GM12878 (cell line): ENCODE results near the gene ABHD17C. TPM values are rescaled to one million over a fixed set of nuclear protein-coding genes. Genes with fewer than 3 reads are reported as not detected.

Source experiments
- ATAC-seq: fragments of 200-7000 bp; cut with Tn5 transposase; 3 replicates; pipeline ENCODE4 v1.9.1; 2020; ENCODE audit warnings: mild to moderate bottlenecking, moderate library complexity
- BruUV-seq: library from RNA; stranded (reverse); fragments of 400-500 nt; replicated peaks from 2 replicates; lab custom pipeline; 2021; lab: Mats Ljungman, UMichigan
- CTCF ChIA-PET: fragments of 300-600 bp; sonication (Branson Sonifier 250); formaldehyde crosslinking; extraction: SDS; loops from one replicate; lab custom pipeline; 2021; ENCODE audit warnings: inconsistent platforms; lab: Yijun Ruan, JAX
- POLR2A ChIA-PET: fragments of 350-600 bp; formaldehyde crosslinking; extraction: SDS; loops from one replicate; lab custom pipeline; 2021; ENCODE audit warnings: inconsistent platforms; lab: Charles Lee
- RAD21 ChIA-PET: fragments of 300-600 bp; sonication (Branson Sonifier 250); formaldehyde crosslinking; loops from one replicate; lab custom pipeline; 2023; ENCODE audit warnings: antibody characterized with exemption; ENCODE audit not compliant: unreplicated experiment; lab: Charles Lee
- SMC1A ChIA-PET: fragments of 300-600 bp; sonication (Branson Sonifier 250); formaldehyde crosslinking; loops from one replicate; lab custom pipeline; 2023; ENCODE audit not compliant: unreplicated experiment, uncharacterized antibody; lab: Charles Lee
- DNase-seq: peaks from one replicate; pipeline ENCODE4 v3.0.0-alpha.2; 2011; ENCODE audit warnings: low read depth, low spot score
- FAIRE-seq: peaks from 3 replicates; lab custom pipeline; 2011; peaks lifted over from hg19 to GRCh38; lab: Jason Lieb, UNC
- H2AFZ ChIP-seq: 2 replicates; pipeline ENCODE4 v1.6.0; 2011; ENCODE audit warnings: low read depth, low read length, control low read depth; ENCODE audit not compliant: control insufficient read depth
- H3K27ac ChIP-seq: 2 replicates; pipeline ENCODE4 v1.5.1; 2011; ENCODE audit warnings: control low read depth; ENCODE audit not compliant: control insufficient read depth, insufficient read depth
- H3K27me3 ChIP-seq, 2 experiments: replicated peaks in 1 of 2; 2 replicates each; pipeline versions ENCODE4 v1.6.0 to v1.6.1; 2011; ENCODE audit warnings: low read length in 1 of 2; ENCODE audit not compliant: control insufficient read depth in 2 of 2, insufficient read depth in 2 of 2
- H3K36me3 ChIP-seq, 2 experiments: 2 replicates each; pipeline ENCODE4 v1.5.1; 2011; ENCODE audit warnings: low read length in 1 of 2; ENCODE audit not compliant: control insufficient read depth in 2 of 2, insufficient read depth in 2 of 2
- H3K4me1 ChIP-seq: 2 replicates; pipeline ENCODE4 v1.6.1; 2011; ENCODE audit warnings: mild to moderate bottlenecking, low read length, moderate library complexity, mixed read lengths; ENCODE audit not compliant: control insufficient read depth, insufficient read depth
- H3K4me2 ChIP-seq: 2 replicates; pipeline ENCODE4 v1.6.0; 2011; ENCODE audit warnings: control low read depth; ENCODE audit not compliant: control insufficient read depth, insufficient read depth
- H3K4me3 ChIP-seq: fragments of 200-600 bp; sonication (generic); 2 replicates; pipeline ENCODE4 v1.5.1; 2016
- H3K79me2 ChIP-seq: 2 replicates; pipeline ENCODE4 v1.6.0; 2011; ENCODE audit warnings: low read length; ENCODE audit not compliant: control insufficient read depth, insufficient read depth
- H3K9ac ChIP-seq: 2 replicates; pipeline ENCODE4 v1.8.0; 2011; ENCODE audit warnings: low read length, control low read depth, mixed read lengths; ENCODE audit not compliant: control insufficient read depth, insufficient read depth
- H3K9me3 ChIP-seq: replicated peaks from 3 replicates; pipeline ENCODE4 v1.5.1; 2011; ENCODE audit warnings: mild to moderate bottlenecking, low read length; ENCODE audit not compliant: control insufficient read depth, insufficient read depth
- H4K20me1 ChIP-seq: 2 replicates; pipeline ENCODE4 v1.6.0; 2011; ENCODE audit not compliant: control insufficient read depth, insufficient read depth
- BCL3 ChIP-seq: IDR thresholded peaks from 2 replicates; pipeline ENCODE4 v1.6.1; 2011; ENCODE audit warnings: borderline replicate concordance, low read depth, mild to moderate bottlenecking, moderate library complexity, low read length; ENCODE audit not compliant: insufficient read depth, poor library complexity, severe bottlenecking
- EED ChIP-seq: sonication (generic); IDR thresholded peaks from 2 replicates; pipeline ENCODE4 v1.6.1; 2016; ENCODE audit warnings: antibody characterized with exemption, low read depth
- FOXM1 ChIP-seq: IDR thresholded peaks from 2 replicates; pipeline ENCODE4 v1.6.1; 2012; ENCODE audit warnings: low read depth, mild to moderate bottlenecking, inconsistent platforms, low read length, moderate library complexity
- LARP7 ChIP-seq: fragments of 450-650 bp; IDR thresholded peaks from 2 replicates; pipeline ENCODE4 v1.6.1; 2017; ENCODE audit warnings: mild to moderate bottlenecking
- SIN3A ChIP-seq: IDR thresholded peaks from 2 replicates; pipeline ENCODE4 v1.6.1; 2012; ENCODE audit warnings: low read depth, low read length, improper control_type of control experiment
- STAT1 ChIP-seq: fragments of 450-650 bp; conservative IDR thresholded peaks from 2 replicates; pipeline ENCODE4 v1.6.1; 2014; ENCODE audit warnings: antibody characterized with exemption, mild to moderate bottlenecking
- TBL1XR1 ChIP-seq: IDR thresholded peaks from 2 replicates; pipeline ENCODE4 v1.6.1; 2012; ENCODE audit warnings: low read depth, low read length, improper control_type of control experiment
- ZNF384 ChIP-seq: IDR thresholded peaks from 2 replicates; pipeline ENCODE4 v1.6.1; 2012; ENCODE audit warnings: low read depth, mild to moderate bottlenecking, low read length, improper control_type of control experiment, borderline replicate concordance
- WGBS: methylation state at CpG from one replicate; pipeline ENCODE4 v1.1.6; 2016; ENCODE audit warnings: low lambda C conversion rate; ENCODE audit not compliant: insufficient replicate concordance, insufficient coverage; ENCODE audit errors: missing lambda C conversion rate; 5-methylcytosine and 5-hydroxymethylcytosine counted together
- in situ Hi-C: fragments of 300-500 bp; cut with MboI; formaldehyde crosslinking; loops from 9 replicates; pipeline ENCODE4 v1.14.3; 2018; ENCODE audit warnings: mixed read lengths
- intact Hi-C: fragments of 100-400 bp; cut with micrococcal nuclease; formaldehyde crosslinking; loops from one replicate; pipeline ENCODE4 v1.14.2; 2022; ENCODE audit not compliant: unreplicated experiment
- polyA plus RNA-seq, 11 experiments: library from polyadenylated mRNA; depleted of rRNA in 4 of 11; unstranded in 6 of 11; stranded (reverse) in 5 of 11; fragments of >200 nt; fragmentation: Nextera tagmentation in 4 of 11; fragmentation: Illumina TruSeq in 1 of 11; extraction: Ambion mirVana in 4 of 11; extraction: Trizol in 1 of 11; gene quantifications; 1 replicate in 1 of 11; 2 replicates in 10 of 11; pipeline versions ENCODE4 v1.2.1 to v1.2.3, GENCODE V29; 2011 to 2016; ENCODE audit warnings: inconsistent platforms in 2 of 11, missing spikeins in 2 of 11, low read depth in 1 of 11
- total RNA-seq, 4 experiments: library from RNA; depleted of rRNA in 3 of 4; stranded (reverse); fragments of >200 nt in 3 of 4; fragmentation: Illumina TruSeq in 1 of 4; extraction: Trizol in 1 of 4; gene quantifications; 2 replicates each; pipeline versions ENCODE4 v1.2.1 to v1.2.3, GENCODE V29; 2013 to 2021

Gene ABHD17C
- total and polyA plus RNA-seq, 10 of the 15 experiments (the other 5 are each of a cell fraction or from before 2014, with no cell fraction given) = 0.92 to 11.4 (median 5.5) TPM

GRCh38 chr15:80744826-80745225 lies 49.7 kb downstream of the ABHD17C start:
- CTCF ChIA-PET = no interaction called here
- WGBS = 0% methylated on average over 1 of the region's 1 CpG
- no peaks in the 10 kb centered on the region for H3K36me3 ChIP-seq
- no peak for FAIRE-seq
- H2AFZ ChIP-seq = no peak overlapping the region
- no peak for ATAC-seq
- no TSS peak for BruUV-seq
- POLR2A ChIA-PET = no interaction called here
- H3K4me3 ChIP-seq = no peak overlapping the region
- H3K9ac ChIP-seq = no peak overlapping the region
- no peak overlapping the region for H3K4me2 ChIP-seq
- H4K20me1 ChIP-seq = no peaks in the 10 kb centered on the region
- intact Hi-C loops (no loop called here), in situ Hi-C loops (no loop called here)
- H3K27me3 ChIP-seq = no peaks in the 10 kb centered on the region
- H3K9me3 ChIP-seq = peaks cover 2% of the 10 kb centered on the region; the same call in 1 of the 3 replicates
- DNase-seq = no peak
- no peak for TF ChIP-seq EED
- TF ChIP-seq FOXM1 = no peak
- no peak for TF ChIP-seq BCL3
- TF ChIP-seq ZNF384 = no peak
- TF ChIP-seq LARP7 = no peak
- no peak for TF ChIP-seq STAT1
- no peak for TF ChIP-seq SIN3A
- TF ChIP-seq TBL1XR1 = no peak
- H3K79me2 ChIP-seq = no peaks in the 10 kb centered on the region
- SMC1A ChIA-PET = no interaction called here
- H3K27ac ChIP-seq = no peak overlapping the region
- RAD21 ChIA-PET = no interaction called here
- no peaks in the 10 kb centered on the region for H3K4me1 ChIP-seq
